Tibial nerve (tissue), 4 donors: Measurements from ENCODE around the gene NLRP9. TPM values are rescaled to one million over a fixed set of nuclear protein-coding genes. Genes with fewer than 3 reads are reported as not detected.
A peak's percentile ranks its signal among the peaks of the same experiment; 100 is the strongest.

Source experiments
- DNase-seq, 2 donors: peaks; one replicate each; pipeline ENCODE4 v3.0.0-alpha.2; 2019; ENCODE audit warnings: low spot score in 2 of 2
- H3K27ac ChIP-seq, 4 donors: fragments of 200-600 bp; sonication (generic) in 3 of 4; one replicate each; pipeline ENCODE4 v1.5.1; 2017 to 2019; ENCODE audit warnings: mild to moderate bottlenecking in 1 of 4
- H3K27me3 ChIP-seq, 2 donors: fragments of 200-600 bp; sonication (generic) in 1 of 2; one replicate each; pipeline versions ENCODE4 v1.5.1 to v1.6.0; 2017 to 2019
- H3K36me3 ChIP-seq, 3 donors: fragments of 200-600 bp; sonication (generic); one replicate each; pipeline ENCODE4 v1.5.1; 2018 to 2019
- H3K4me1 ChIP-seq, 4 donors: fragments of 200-600 bp; sonication (generic) in 3 of 4; one replicate each; pipeline ENCODE4 v1.5.1; 2017 to 2019
- H3K4me3 ChIP-seq, 4 donors: fragments of 200-600 bp; sonication (generic) in 3 of 4; one replicate each; pipeline ENCODE4 v1.5.1; 2017 to 2019; ENCODE audit warnings: mild to moderate bottlenecking in 1 of 4, moderate library complexity in 1 of 4
- H3K9me3 ChIP-seq, 4 donors: fragments of 200-600 bp; sonication (generic) in 3 of 4; one replicate each; pipeline ENCODE4 v1.5.1; 2017 to 2019
- EP300 ChIP-seq, 2 donors: sonication (generic); formaldehyde crosslinking; IDR thresholded peaks; one replicate each; pipeline ENCODE4 v1.6.1; 2017; ENCODE audit warnings: antibody characterized with exemption in 2 of 2, mild to moderate bottlenecking in 1 of 2
- POLR2A ChIP-seq, 2 donors: fragments of 450-650 bp; IDR thresholded peaks; one replicate each; pipeline ENCODE4 v1.6.1; 2017; ENCODE audit warnings: antibody characterized with exemption in 2 of 2, mild to moderate bottlenecking in 2 of 2, moderate library complexity in 2 of 2
- WGBS, 2 donors: methylation state at CpG; one replicate each; pipeline ENCODE4 v1.1.5; 2018; 5-methylcytosine and 5-hydroxymethylcytosine counted together
- total RNA-seq, 4 donors: library from RNA; depleted of rRNA; stranded (reverse); fragments of >200 nt; gene quantifications; one replicate each; pipeline ENCODE4 v1.1.0, GENCODE V29; 2016
- TF ChIP-seq, protein P1 (sequence below), 5 experiments: fragments of 200-600 bp in 3 of 5; fragments of 450-650 bp in 2 of 5; sonication (generic) in 3 of 5; IDR thresholded peaks; one replicate each; pipeline ENCODE4 v1.5.1; 2016 to 2019; ENCODE audit warnings: antibody characterized with exemption in 5 of 5, mild to moderate bottlenecking in 3 of 5, moderate library complexity in 2 of 5

Gene NLRP9
- total RNA-seq, 4 donors from 2014 or later, result not detected

DNA sequence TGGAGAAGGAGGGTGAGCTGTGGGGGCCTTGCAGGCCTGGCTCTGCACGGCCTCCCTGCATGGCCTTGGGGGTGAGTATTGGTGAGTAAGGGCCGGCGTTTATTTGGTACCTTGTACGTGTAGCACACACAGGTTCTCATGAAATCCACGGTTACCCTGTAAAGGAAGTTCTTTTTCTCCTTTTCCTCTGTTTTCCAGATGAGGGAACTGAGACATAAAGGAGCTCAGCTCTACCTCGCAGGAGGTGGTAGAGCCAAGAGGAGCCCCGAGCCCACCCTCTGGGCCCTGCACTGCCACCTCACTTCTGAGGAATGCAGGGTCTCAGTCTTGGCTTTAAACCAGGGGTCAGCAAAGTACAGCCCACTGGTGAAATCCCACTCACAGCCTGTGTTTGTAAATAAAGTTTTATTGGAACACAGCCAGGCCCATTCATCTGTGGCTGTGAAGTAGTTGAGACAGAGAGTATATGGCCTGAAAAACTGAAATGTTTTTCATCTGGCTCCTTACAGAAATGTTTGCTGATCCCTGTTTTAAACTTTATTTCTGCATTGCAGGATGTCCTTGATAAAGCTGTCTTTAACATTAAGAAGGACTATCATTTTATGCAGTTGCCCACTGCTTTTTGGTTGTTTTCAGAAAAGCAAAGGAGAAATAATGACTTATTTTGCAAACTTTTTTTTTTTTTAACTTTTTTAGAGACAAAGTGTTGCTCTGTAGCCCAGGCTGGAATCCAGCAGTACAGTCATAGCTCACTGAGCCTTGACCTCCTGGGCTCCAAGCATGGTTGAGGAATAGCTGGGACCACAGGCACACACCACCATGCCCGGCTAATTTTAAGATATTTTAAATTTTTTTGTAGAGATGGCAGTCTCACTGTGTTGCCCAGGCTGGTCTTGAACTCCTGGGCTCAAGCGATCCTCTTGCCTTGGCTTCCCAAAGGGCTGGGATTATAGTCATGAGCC, 56.8 kb downstream of the NLRP9 start:
- H3K27ac ChIP-seq, result no peak overlapping the region
- TF ChIP-seq POLR2A (IDR thresholded peaks at IDR 0.05) (no peak), EP300 (IDR thresholded peaks at IDR 0.05) (no peak)
- TF ChIP-seq, protein P1, sequence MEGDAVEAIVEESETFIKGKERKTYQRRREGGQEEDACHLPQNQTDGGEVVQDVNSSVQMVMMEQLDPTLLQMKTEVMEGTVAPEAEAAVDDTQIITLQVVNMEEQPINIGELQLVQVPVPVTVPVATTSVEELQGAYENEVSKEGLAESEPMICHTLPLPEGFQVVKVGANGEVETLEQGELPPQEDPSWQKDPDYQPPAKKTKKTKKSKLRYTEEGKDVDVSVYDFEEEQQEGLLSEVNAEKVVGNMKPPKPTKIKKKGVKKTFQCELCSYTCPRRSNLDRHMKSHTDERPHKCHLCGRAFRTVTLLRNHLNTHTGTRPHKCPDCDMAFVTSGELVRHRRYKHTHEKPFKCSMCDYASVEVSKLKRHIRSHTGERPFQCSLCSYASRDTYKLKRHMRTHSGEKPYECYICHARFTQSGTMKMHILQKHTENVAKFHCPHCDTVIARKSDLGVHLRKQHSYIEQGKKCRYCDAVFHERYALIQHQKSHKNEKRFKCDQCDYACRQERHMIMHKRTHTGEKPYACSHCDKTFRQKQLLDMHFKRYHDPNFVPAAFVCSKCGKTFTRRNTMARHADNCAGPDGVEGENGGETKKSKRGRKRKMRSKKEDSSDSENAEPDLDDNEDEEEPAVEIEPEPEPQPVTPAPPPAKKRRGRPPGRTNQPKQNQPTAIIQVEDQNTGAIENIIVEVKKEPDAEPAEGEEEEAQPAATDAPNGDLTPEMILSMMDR (IDR thresholded peaks at IDR 0.05), result no peak
- no peaks in the 10 kb centered on the region for H3K27me3 ChIP-seq
- no peak overlapping the region for H3K4me3 ChIP-seq
- peaks cover 0 to 53% (median 27%) of the 10 kb centered on the region in 4 donors for H3K4me1 ChIP-seq
- no peak for DNase-seq
- WGBS, 2 donors, result 79% methylated on average over 9 of the region's 9 CpGs
- no peaks in the 10 kb centered on the region for H3K9me3 ChIP-seq
- H3K36me3 ChIP-seq, result peaks cover 0 to 91% (median 34%) of the 10 kb centered on the region in 3 donors

DNA sequence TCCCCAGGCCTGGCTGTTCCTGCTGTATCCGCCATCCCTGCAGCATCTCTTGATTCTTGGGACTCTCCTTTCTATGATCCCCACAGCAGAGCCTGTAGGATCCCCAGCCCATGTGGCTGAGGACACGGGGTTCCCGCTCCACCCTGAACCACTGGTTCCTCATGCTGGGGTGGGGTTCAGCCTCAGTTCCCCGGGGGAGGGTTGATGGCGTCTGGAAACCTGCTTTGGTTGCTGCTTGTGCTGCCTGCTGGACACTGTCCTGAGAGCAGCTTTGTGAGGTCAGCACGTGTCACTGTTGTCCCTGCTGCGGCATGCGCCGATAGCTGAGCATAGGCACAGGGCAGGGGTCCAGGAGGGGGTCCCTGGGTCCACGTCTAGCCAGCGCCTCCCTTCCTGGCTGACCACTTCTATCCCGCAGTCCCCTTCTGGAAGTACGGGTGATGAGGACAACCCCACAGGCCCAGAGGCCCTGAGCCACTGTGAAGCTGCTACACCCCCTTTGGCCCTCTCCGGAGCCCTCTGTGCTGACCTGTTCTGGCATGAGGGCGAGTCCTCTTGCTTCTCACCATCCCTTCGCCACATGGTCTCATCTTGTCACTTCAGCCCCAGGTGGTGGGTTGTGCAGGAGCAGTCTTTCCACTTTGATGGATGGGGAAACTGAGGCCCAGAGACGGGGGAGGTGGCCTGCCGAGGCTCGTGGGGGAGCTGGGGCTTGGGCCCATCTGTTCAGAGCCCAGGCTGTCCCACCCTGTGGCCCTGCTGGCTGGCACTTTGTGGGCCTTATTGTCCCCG, 57.7 kb downstream of the NLRP9 start:
- WGBS, 2 donors, result 90 to 96% methylated on average over 16 to 18 of the region's 20 CpGs
- DNase-seq, result no peak
- Histone ChIP-seq H3K4me1 (peaks cover 0 to 57% (median 35%) of the 10 kb centered on the region in 4 donors), H3K36me3 (peaks cover 0 to 82% (median 27%) of the 10 kb centered on the region in 3 donors), H3K27me3 (no peaks in the 10 kb centered on the region), H3K27ac (no peak overlapping the region), H3K4me3 (no peak overlapping the region), H3K9me3 (no peaks in the 10 kb centered on the region)
- TF ChIP-seq EP300 (IDR thresholded peaks at IDR 0.05) (no peak), POLR2A (IDR thresholded peaks at IDR 0.05) (no peak)
- TF ChIP-seq, protein P1 (IDR thresholded peaks at IDR 0.05), result no peak

DNA sequence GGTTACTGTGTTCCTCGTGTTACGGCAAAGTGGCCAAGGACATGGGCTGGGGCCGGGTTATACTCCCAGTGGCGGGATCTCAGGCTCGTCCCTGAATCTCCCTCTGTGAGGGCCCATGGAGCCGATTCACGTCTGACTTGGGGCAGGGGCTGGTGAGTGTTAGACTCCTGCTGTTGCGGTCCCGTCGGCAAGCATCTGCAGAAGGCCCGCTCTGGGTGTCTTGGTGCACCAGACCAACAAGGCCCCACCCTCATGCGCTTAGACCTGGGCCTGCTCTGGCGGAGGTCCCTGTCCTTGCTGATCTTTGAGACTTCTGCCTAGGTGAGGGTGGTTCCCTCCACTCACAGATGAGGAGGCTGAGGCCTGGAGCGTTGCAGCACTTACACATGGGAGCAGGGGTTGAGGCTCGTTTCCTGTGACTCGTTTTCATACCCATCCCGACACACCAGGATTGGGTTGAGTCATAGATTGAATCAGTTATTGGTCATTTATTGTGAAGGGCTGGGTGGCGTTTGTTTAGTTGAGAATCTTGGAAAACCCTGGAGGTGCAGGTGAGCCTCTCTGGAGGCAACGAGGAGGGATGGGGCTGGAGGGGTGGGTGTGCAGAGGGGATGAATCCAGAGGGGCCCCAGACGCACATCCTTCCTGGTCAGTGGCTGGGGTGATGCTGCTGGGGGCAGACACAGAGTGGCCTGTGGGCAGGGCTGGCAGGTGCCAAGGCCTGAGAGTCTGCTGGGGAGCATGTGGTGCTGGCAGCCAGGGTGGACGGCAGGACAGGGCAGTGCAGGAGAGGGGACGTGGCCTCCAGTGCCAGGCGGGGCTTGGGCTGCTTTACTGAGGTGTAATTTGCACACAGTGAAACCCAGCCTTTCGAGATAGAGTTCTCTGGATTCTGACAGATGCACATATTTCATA, 58.6 kb downstream of the NLRP9 start:
- no peak overlapping the region for H3K27ac ChIP-seq
- 84 to 88% methylated on average over 20 to 24 of the region's 24 CpGs for WGBS, 2 donors
- H3K9me3 ChIP-seq, result no peaks in the 10 kb centered on the region
- no peak overlapping the region for H3K4me3 ChIP-seq
- peaks cover 0 to 73% (median 22%) of the 10 kb centered on the region in 3 donors for H3K36me3 ChIP-seq
- no peaks in the 10 kb centered on the region for H3K27me3 ChIP-seq
- DNase-seq, result no peak
- H3K4me1 ChIP-seq, result peaks cover 0 to 57% (median 35%) of the 10 kb centered on the region in 4 donors
- TF ChIP-seq EP300 (IDR thresholded peaks at IDR 0.05) (no peak), POLR2A (IDR thresholded peaks at IDR 0.05) (no peak)
- TF ChIP-seq, protein P1 (IDR thresholded peaks at IDR 0.05), result no peak

DNA sequence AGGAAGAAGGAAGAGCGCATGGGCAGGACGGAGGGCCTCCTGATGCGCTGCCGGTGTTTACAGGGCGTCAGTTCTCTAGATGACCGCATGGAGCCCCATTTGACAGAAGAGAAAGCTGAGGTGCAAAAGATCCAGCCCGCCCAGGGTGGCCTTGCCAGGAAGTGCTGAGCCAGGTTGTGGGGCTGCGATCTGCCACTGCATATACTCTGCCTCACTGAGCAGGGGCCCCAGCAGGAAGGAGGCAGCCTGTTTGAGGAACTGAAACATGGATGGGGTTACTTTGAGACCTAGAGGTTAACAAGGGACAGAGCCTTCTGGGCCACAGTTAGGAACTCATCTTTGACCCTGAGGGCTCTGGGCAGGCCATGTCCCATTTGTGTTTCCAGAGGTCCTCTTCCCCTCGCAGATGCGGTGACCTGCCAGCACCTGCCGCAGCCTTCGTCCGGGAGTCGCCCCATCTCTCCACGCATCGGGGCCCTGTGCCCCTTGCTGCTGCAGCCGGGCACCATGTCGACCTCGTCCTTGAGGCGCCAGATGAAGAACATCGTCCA, 60.0 kb downstream of the NLRP9 start:
- 86 to 88% methylated on average over 20 to 21 of the region's 21 CpGs for WGBS, 2 donors
- Histone ChIP-seq H3K4me1 (peaks cover 0 to 70% (median 41%) of the 10 kb centered on the region in 4 donors), H3K4me3 (peak overlapping the region in 1 of 4 donors; percentile 6), H3K36me3 (peaks cover 0 to 69% (median 32%) of the 10 kb centered on the region in 3 donors), H3K27ac (peak overlapping the region in 2 of 4 donors; percentile 40 to 59), H3K27me3 (no peaks in the 10 kb centered on the region), H3K9me3 (no peaks in the 10 kb centered on the region)
- TF ChIP-seq, protein P1 (IDR thresholded peaks at IDR 0.05), result no peak
- no peak for TF ChIP-seq EP300 (IDR thresholded peaks at IDR 0.05)
- no peak for TF ChIP-seq POLR2A (IDR thresholded peaks at IDR 0.05)
- DNase-seq, result peak in 1 of 2 donors; percentile 16
